Activated CD4-positive, alpha-beta T cell treated with anti-CD3 and anti-CD28 coated beads, Interleukin-2, amount 10 ng/mL, durations not matched to agents 24 days and 14 days (primary cell): ENCODE data around the gene EMP1. TPM values are rescaled to one million over a fixed set of nuclear protein-coding genes. Genes with fewer than 3 reads are reported as not detected.

Experiments
- DNase-seq: peaks from one replicate; pipeline ENCODE4 v3.0.0; 2022
- H3K27ac Mint-ChIP-seq: one replicate; pipeline ENCODE4 v1.8.0; 2022; ENCODE audit warnings: mild to moderate bottlenecking, mixed read lengths
- H3K27me3 Mint-ChIP-seq: one replicate; pipeline ENCODE4 v1.8.0; 2022; ENCODE audit warnings: mixed read lengths
- H3K36me3 Mint-ChIP-seq: one replicate; pipeline ENCODE4 v1.8.0; 2022; ENCODE audit warnings: low read depth, mild to moderate bottlenecking, mixed read lengths
- H3K4me1 Mint-ChIP-seq: one replicate; pipeline ENCODE4 v1.8.0; 2021; ENCODE audit warnings: mixed read lengths
- H3K4me3 Mint-ChIP-seq: one replicate; pipeline ENCODE4 v1.8.0; 2022; ENCODE audit warnings: mild to moderate bottlenecking, moderate library complexity, mixed read lengths
- H3K9me3 Mint-ChIP-seq: one replicate; pipeline ENCODE4 v1.8.0; 2021; ENCODE audit warnings: mixed read lengths
- intact Hi-C: fragments of 100-400 bp; cut with micrococcal nuclease; formaldehyde crosslinking; loops from one replicate; pipeline ENCODE4 v1.15.1; 2023
- total RNA-seq: library from RNA; stranded (reverse); gene quantifications from 2 replicates; pipeline ENCODE4 v1.2.3, GENCODE V29; 2022

The EMP1 gene
- total RNA-seq, result 22.2 and 26.4 TPM in 2 replicates

GRCh38 chr12:13196130-13196921, at the start of gene EMP1:
Gene EMP1, plus strand, starts transcription at chr12:13196726. Its CDS starts 14,785 bp downstream, at chr12:13211511.
- Mint-ChIP-seq H3K4me1 (peaks cover 27% of the 10 kb centered on the region), H3K27me3 (peaks cover 24% of the 10 kb centered on the region), H3K4me3 (peak within 1 kb of the TSS; percentile 81), H3K27ac (peak within 1 kb of the TSS; percentile 86), H3K9me3 (no peaks in the 10 kb centered on the region), H3K36me3 (no peaks in the 10 kb centered on the region)
- intact Hi-C loops, result loop anchor here (1.0 to 2.0 kb wide), 7 partner anchors 10 to 297 kb away; partner anchors contain the start of gene HEBP1
- DNase-seq, result peak; percentile 90

- peaks cover 11% of the 10 kb centered on the region for H3K27me3 Mint-ChIP-seq
- H3K4me1 Mint-ChIP-seq, result peaks cover 10% of the 10 kb centered on the region
- DNase-seq, result no peak
- no peak overlapping the region for H3K27ac Mint-ChIP-seq
- H3K36me3 Mint-ChIP-seq, result no peaks in the 10 kb centered on the region
- no peaks in the 10 kb centered on the region for H3K9me3 Mint-ChIP-seq
- H3K4me3 Mint-ChIP-seq, result no peak overlapping the region
- intact Hi-C loops, result no loop called here
These were observed 48.6 kb upstream of the EMP1 start for GRCh38 chr12:13147688-13148484.

GRCh38 chr12:13148485-13148847, 48.1 kb upstream of the EMP1 start:
- Mint-ChIP-seq H3K36me3 (no peaks in the 10 kb centered on the region), H3K4me3 (no peak overlapping the region), H3K27me3 (peaks cover 11% of the 10 kb centered on the region), H3K4me1 (peaks cover 10% of the 10 kb centered on the region), H3K27ac (no peak overlapping the region), H3K9me3 (no peaks in the 10 kb centered on the region)
- intact Hi-C loops, result no loop called here
- no peak for DNase-seq

- Mint-ChIP-seq H3K4me1 (peaks cover 8% of the 10 kb centered on the region), H3K27ac (no peak overlapping the region), H3K36me3 (no peaks in the 10 kb centered on the region), H3K27me3 (peaks cover 11% of the 10 kb centered on the region), H3K4me3 (no peak overlapping the region), H3K9me3 (no peaks in the 10 kb centered on the region)
- intact Hi-C loops, result no loop called here
- no peak for DNase-seq
These were observed 47.1 kb upstream of the EMP1 start for GRCh38 chr12:13149411-13149810.

- no peaks in the 10 kb centered on the region for H3K36me3 Mint-ChIP-seq
- H3K4me1 Mint-ChIP-seq, result peaks cover 5% of the 10 kb centered on the region
- peaks cover 16% of the 10 kb centered on the region for H3K27me3 Mint-ChIP-seq
- no peak for DNase-seq
- no peaks in the 10 kb centered on the region for H3K9me3 Mint-ChIP-seq
- no peak overlapping the region for H3K4me3 Mint-ChIP-seq
- no peak overlapping the region for H3K27ac Mint-ChIP-seq
- intact Hi-C loops, result no loop called here
These were observed 44.2 kb upstream of the EMP1 start for GRCh38 chr12:13152281-13152680.

- DNase-seq, result no peak
- no peak overlapping the region for H3K27ac Mint-ChIP-seq
- H3K9me3 Mint-ChIP-seq, result no peaks in the 10 kb centered on the region
- H3K4me3 Mint-ChIP-seq, result no peak overlapping the region
- H3K36me3 Mint-ChIP-seq, result no peaks in the 10 kb centered on the region
- H3K27me3 Mint-ChIP-seq, result peaks cover 19% of the 10 kb centered on the region
- H3K4me1 Mint-ChIP-seq, result peaks cover 5% of the 10 kb centered on the region
- intact Hi-C loops, result no loop called here
These were observed 43.8 kb upstream of the EMP1 start for GRCh38 chr12:13152756-13153155.

GRCh38 chr12:13153180-13153579, 43.3 kb upstream of the EMP1 start:
- peaks cover 21% of the 10 kb centered on the region for H3K27me3 Mint-ChIP-seq
- H3K4me1 Mint-ChIP-seq, result peaks cover 5% of the 10 kb centered on the region
- H3K36me3 Mint-ChIP-seq, result no peaks in the 10 kb centered on the region
- H3K4me3 Mint-ChIP-seq, result no peak overlapping the region
- intact Hi-C loops, result no loop called here
- H3K27ac Mint-ChIP-seq, result no peak overlapping the region
- DNase-seq, result no peak
- no peaks in the 10 kb centered on the region for H3K9me3 Mint-ChIP-seq

- peaks cover 5% of the 10 kb centered on the region for H3K4me1 Mint-ChIP-seq
- no peak overlapping the region for H3K4me3 Mint-ChIP-seq
- no peak for DNase-seq
- H3K27me3 Mint-ChIP-seq, result peaks cover 21% of the 10 kb centered on the region
- no peaks in the 10 kb centered on the region for H3K9me3 Mint-ChIP-seq
- H3K36me3 Mint-ChIP-seq, result no peaks in the 10 kb centered on the region
- intact Hi-C loops, result no loop called here
- no peak overlapping the region for H3K27ac Mint-ChIP-seq
These were observed 42.4 kb upstream of the EMP1 start for GRCh38 chr12:13154027-13154538.

GRCh38 chr12:13154831-13155230, 41.7 kb upstream of the EMP1 start:
- Mint-ChIP-seq H3K4me1 (peaks cover 5% of the 10 kb centered on the region), H3K27me3 (peaks cover 17% of the 10 kb centered on the region), H3K36me3 (no peaks in the 10 kb centered on the region), H3K9me3 (no peaks in the 10 kb centered on the region), H3K4me3 (no peak overlapping the region), H3K27ac (no peak overlapping the region)
- intact Hi-C loops, result no loop called here
- no peak for DNase-seq

- H3K27ac Mint-ChIP-seq, result no peak overlapping the region
- intact Hi-C loops, result no loop called here
- no peak overlapping the region for H3K4me3 Mint-ChIP-seq
- no peaks in the 10 kb centered on the region for H3K36me3 Mint-ChIP-seq
- peaks cover 5% of the 10 kb centered on the region for H3K4me1 Mint-ChIP-seq
- no peaks in the 10 kb centered on the region for H3K9me3 Mint-ChIP-seq
- peaks cover 14% of the 10 kb centered on the region for H3K27me3 Mint-ChIP-seq
- no peak for DNase-seq
These were observed 40.2 kb upstream of the EMP1 start for GRCh38 chr12:13156277-13156676.

GRCh38 chr12:13161172-13161571, 35.4 kb upstream of the EMP1 start:
- Mint-ChIP-seq H3K4me3 (no peak overlapping the region), H3K27ac (no peak overlapping the region), H3K9me3 (no peaks in the 10 kb centered on the region), H3K27me3 (peaks cover 10% of the 10 kb centered on the region), H3K36me3 (no peaks in the 10 kb centered on the region), H3K4me1 (peaks cover 15% of the 10 kb centered on the region)
- intact Hi-C loops, result no loop called here
- no peak for DNase-seq

GRCh38 chr12:13162904-13163303, 33.6 kb upstream of the EMP1 start:
- Mint-ChIP-seq H3K27me3 (peaks cover under 1% of the 10 kb centered on the region), H3K4me1 (peaks cover 17% of the 10 kb centered on the region), H3K36me3 (no peaks in the 10 kb centered on the region), H3K4me3 (no peak overlapping the region), H3K27ac (no peak overlapping the region), H3K9me3 (peaks cover 3% of the 10 kb centered on the region)
- DNase-seq, result no peak
- intact Hi-C loops, result no loop called here

GRCh38 chr12:13163868-13164635, 32.5 kb upstream of the EMP1 start:
- no peak for DNase-seq
- H3K27me3 Mint-ChIP-seq, result peaks cover 4% of the 10 kb centered on the region
- no peaks in the 10 kb centered on the region for H3K36me3 Mint-ChIP-seq
- H3K4me1 Mint-ChIP-seq, result peaks cover 17% of the 10 kb centered on the region
- intact Hi-C loops, result loop anchor here (2.0 kb wide), 1 partner anchor 49 kb away; no protein-coding TSS in a partner anchor
- peaks cover 6% of the 10 kb centered on the region for H3K9me3 Mint-ChIP-seq
- H3K27ac Mint-ChIP-seq, result no peak overlapping the region
- no peak overlapping the region for H3K4me3 Mint-ChIP-seq
